Epithelial cell of umbilical artery (primary cell): Measurements from ENCODE around the gene ZNF528. TPM values are rescaled to one million over a fixed set of nuclear protein-coding genes. Genes with fewer than 3 reads are reported as not detected.

ENCODE experiments used
- total RNA-seq: library from RNA; depleted of rRNA; stranded (reverse); fragments of >200 nt; gene quantifications from 2 replicates; pipeline ENCODE4 v1.2.3, GENCODE V29; 2014

The ZNF528 gene
- total RNA-seq, result 6.2 and 8.2 TPM in 2 replicates

DNA sequence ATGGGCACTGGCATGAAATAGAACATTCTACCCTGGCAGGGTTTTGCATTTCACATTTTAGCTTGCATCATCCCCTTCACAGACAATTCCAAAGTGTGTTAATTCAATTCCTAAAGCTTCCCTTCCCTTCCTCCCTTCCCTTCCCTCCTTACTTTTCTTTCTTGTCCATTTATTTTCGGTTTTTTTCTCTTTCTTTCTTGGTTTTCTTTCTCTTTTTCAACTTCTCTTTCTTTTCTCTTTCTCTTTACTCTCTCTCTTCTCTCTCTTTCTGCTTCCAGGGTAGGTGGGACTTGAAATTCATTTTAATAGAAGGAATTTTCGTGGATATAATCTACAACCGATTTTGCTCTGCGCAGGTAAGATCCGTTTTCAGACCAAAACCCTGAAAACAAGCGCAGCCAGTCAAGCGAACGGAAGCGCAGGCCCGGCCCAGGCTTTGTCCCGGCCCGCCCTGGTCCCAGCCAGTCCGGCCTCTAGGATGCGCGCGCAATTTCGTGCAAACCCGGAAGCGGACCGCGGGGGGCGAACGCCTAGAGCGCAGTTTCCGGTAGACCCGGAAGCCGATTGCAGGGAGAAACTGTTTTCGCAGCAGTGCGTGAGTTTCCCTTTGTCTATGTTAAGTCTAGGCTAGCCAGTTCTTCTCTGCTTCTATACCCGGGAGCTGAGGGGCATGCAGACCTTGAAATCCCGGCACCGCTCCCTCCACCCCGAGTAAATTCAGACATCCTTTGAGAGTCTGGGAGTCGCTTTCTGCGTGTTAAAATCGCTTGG lies at the start of gene ZNF528:
TSS of gene ZNF528 (plus strand) at position 540 of the 771 bp plus-strand sequence. CDS start 4,165 bp downstream, outside the sequence.

DNA sequence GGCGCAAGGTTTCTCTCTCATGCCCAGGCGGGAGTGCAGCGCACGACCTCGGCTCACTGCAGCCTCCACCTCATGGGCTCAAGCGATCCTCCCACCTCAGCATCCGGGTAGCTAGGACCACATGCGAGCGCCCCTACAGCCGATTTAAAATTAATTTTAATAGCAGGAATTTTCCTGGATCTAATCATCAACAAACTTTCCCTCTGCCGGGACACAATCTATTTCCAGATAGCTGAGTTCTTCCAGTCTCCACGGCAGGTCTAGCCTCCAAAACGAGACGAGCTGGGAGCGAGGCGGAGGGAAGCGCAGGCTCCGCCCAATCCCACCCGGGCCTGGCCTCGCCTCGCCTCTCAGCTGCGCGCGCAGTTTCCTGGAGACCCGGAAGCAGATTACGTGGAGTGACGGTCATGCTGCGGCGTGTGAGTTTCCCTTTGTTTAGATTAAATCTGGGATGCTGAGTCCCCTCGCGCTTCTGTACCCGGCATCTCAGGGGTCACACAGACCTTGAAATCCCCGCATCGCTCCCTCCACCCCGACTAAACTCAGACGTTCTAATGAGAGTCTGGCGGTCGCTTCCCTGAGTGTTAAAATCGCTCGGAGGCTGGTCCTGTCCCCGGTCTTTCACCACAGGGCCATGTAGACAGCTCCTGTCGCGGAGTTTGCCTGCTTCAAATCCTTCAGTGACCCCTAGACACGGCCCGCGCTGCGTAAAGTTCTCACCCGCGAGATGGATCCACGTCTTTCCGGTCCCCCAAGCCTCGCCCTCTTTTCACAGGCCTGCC lies 27.9 kb upstream of the ZNF528 start, which contains the start of gene ZNF880:
TSS of gene ZNF880 (plus strand) at position 365 of the 782 bp plus-strand sequence. CDS start at position 408, 43 bp downstream.

DNA sequence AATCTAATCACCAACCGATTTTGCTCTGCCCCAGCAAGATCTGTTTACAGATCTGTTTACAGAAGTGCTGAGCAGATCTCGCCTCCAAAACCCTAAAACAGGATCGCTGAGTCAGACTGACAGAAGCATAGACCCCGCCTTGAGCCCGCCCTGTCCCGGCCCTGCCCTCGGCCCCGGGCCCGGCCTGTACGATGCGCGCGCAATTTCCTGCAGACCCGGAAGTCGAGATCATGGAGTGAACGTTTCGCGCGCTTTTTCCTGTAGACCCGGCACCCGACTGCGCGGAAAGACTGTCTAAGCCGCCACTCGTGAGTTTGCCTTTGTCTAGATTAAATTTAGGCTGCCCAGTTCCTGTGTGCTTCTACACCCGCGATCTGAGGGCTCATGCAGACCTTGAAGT lies 31.3 kb downstream of the ZNF528 start, which contains the start of gene ZNF534:
TSS of gene ZNF534 (plus strand) at position 212 of the 400 bp plus-strand sequence. CDS start 2,327 bp downstream, outside the sequence.

DNA sequence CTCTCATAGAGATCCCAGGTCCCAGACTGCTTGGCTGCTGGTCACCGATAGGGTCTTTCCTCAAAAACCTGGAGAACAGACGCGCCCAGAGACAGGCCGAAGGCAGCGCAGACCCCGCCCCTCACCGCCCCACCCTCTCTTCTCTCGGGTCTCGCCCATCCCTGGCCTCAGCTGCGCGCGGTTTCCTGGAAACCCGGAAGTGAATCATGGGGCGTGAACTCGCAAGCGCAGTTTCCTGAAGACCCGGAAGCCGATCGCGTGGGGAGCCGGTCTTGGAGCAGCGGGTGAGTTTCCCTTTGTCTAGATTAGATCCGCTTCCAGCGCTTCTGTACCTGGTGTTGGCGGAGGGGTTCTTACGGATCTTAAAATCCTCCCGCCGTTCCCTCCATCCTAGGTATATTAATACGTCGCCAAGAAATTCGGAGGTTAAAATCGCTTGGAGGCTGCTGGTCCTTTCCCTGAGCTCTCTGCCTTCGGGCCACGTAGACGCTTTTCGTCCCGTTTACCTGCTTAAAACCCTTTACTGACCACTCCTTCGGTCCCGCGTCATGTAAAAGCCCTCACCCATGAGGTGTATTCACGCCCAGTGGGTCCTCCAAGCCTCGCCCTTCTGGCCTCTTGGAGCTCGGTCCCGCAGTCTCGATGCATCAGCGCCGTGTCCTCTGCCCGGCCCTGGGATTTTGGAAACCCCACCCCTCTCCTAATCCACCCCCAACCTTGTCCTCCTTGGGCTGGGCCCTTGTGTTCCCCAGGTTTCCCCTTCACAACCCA lies 55.9 kb downstream of the ZNF528 start, which contains the start of gene ZNF578:
TSS of gene ZNF578 (plus strand) at position 230 of the 771 bp plus-strand sequence. CDS start 48,293 bp downstream, outside the sequence.

Other genes with a start within 250 kb of the ZNF528 start
- 3.5 and 3.6 TPM in 2 replicates for gene ZNF836, start 226.2 kb upstream of the ZNF528 start, total RNA-seq
- 84.8 and 90.0 TPM in 2 replicates for gene PPP2R1A, start 207.8 kb upstream of the ZNF528 start, total RNA-seq
- gene ZNF766, start 128.3 kb upstream of the ZNF528 start, total RNA-seq, result 9.4 and 9.9 TPM in 2 replicates
- 3.5 and 3.9 TPM in 2 replicates for gene ZNF480, start 100.7 kb upstream of the ZNF528 start, total RNA-seq
- gene ZNF610, start 61.6 kb upstream of the ZNF528 start, total RNA-seq, result 0.97 and 1.4 TPM in 2 replicates
- 12.3 and 17.5 TPM in 2 replicates for gene ZNF880, start 27.9 kb upstream of the ZNF528 start, total RNA-seq
- not detected in 2 replicates for gene ZNF534, start 31.3 kb downstream of the ZNF528 start, total RNA-seq
- gene ZNF578, start 55.7 kb downstream of the ZNF528 start, total RNA-seq, result 0.30 and 1.6 TPM in 2 replicates
- 15.3 and 28.3 TPM in 2 replicates for gene ZNF808, start 129.8 kb downstream of the ZNF528 start, total RNA-seq
- 10.9 and 14.9 TPM in 2 replicates for gene ZNF701, start 172.4 kb downstream of the ZNF528 start, total RNA-seq
- gene ZNF83, start 240.5 kb downstream of the ZNF528 start, total RNA-seq, result 45.5 and 70.5 TPM in 2 replicates